GM21825 (cell line): Measurements from ENCODE around the gene TRIM62.
"Not testable (repeated sequence)": the region's sequence is repeated elsewhere in the genome, so short reads cannot be mapped to it uniquely, and the experiment has no call there.

ENCODE experiments used
- ATAC-seq: cut with Tn5 transposase; IDR thresholded peaks from one replicate; pipeline ENCODE4 v1.9.1; 2021; ENCODE audit warnings: mild to moderate bottlenecking, moderate library complexity; ENCODE audit not compliant: unreplicated experiment

TRIM62 gene

DNA sequence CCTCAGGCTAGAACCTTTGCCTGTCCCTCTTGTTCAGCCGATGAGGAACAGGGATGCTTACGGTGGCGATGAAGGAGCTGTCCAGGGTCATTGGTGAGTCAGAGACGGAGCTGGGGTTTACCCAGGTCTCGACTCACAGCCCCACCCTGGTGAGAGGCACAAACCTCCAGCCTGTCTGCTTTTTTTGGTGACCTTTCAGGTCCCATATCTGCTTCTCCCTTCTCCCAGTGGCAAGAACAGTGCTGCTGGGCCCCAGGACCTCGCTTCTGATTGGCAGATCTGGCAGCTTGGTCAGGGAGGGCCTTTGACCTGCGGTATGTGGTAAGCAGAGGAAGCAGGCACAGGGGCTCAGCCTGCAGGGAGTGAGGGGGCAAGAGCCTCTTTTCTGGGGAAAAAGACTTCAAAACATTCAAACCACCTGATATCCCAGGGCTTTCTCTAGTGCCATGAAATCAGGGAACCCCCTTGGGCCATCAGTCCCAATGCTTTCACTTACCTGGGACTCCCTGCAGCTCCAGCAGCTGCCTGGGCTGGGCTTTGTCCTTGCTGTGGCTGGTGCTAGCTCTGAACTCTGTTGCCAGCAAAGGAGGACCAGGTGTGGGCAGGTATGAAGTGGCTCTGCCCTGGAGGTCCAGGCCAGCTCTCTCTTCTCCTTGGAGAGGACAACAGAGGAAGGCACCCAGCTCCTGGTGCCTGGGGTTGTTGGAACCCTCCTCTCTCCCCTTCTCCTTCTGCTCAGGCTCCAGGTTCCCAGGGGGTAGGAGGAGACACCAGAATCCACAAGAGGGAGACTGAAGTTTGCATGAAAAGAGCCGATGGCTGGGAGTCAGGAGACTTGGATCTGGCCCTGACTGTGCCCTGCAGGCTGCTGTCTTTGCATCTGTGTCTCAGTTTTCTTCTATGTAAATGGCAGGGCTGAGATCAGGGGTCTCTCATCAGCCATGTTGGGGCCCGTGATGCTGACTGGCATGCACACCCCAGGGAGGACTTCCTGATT, 41.4 kb downstream of the TRIM62 start:
- no peak for ATAC-seq

DNA sequence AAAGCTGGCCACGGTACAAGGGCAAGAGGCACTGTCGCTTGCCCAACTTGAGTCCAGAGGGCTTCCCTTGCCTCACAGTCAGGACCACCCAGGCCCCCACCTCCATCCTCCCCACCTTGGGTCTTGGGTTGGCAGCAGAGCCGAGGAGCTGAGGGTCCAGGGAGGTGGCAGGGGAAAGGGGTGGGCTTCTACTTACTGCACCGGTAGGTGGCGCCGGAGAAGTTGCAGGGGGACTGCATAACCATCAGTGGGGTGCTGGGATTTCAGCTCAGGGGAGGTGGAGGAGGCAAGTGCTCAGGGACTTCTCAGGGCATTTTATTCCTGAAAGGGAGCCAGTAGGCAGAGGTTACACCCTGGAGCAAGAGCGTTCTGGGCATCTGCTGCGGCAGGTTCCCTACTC, 44.0 kb downstream of the TRIM62 start:
- ATAC-seq: no peak

DNA sequence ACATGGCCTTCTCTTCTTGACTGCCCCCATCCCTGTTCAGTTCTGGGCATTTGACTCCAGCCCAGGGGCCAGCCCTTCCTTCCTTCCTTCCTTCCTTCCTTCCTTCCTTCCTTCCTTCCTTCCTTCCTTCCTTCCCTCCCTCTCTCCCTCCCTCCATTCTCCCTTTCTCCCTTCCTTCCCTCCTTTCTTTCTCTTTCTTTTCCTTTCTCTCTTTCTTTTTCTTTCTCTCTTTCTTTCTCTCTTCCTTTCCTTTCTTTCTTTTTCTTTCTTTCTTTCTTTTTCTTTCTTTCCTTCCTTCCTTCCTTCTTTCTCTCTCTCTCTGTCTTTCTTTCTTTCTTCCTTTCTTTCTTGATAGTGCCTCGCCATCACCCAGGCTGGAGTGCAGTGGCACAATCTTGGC, 45.8 kb downstream of the TRIM62 start:
- not testable (repeated sequence) for ATAC-seq

DNA sequence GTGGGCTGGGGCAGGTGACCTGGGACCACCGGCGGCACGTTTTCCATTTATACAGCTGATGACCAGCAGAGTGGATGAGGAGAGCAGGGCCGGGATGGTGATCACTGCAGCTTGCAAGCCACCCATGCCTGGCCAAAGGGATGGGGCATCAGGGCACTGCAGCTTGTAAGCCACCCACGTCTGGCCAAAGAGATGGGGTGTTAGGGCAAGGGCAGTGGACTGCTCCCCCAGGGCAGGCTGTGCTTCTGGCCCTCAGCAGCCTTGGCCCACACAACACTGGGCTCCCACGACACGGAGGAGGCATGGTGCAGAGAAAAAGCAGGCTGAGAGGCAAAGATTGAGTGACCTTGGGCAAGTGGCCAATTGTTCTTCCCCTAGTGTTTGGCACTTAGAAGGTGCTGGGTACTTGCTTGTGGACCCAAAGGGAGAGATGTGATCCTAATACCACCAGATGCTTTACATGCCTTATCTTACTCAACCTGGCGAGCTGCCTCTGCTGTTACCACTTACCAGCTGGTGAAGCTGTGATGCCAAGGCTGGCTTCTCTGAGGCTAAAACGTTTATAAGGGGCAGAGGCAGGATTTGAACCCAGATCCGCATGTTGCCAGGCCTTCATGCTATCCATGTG, 48.3 kb downstream of the TRIM62 start:
- no peak for ATAC-seq

DNA sequence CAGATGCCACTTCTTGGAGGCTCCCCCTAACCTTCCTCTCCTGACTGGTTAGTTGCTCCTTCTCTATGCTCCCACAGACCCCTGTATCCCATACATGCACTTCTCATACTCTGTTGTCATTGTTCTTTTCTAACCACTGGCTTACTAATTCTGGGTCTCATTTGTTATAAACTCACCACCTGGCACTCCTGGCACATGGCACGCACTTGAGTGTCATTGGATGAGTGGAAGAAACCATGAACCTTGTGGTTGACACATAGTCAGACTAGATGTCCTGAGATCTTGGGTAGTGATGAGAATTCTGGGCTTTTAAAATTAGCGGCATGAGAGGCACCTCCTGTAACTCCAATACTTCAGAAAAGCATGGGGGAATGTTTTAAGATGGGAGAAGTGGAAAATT, 49.3 kb downstream of the TRIM62 start:
- ATAC-seq: no peak

DNA sequence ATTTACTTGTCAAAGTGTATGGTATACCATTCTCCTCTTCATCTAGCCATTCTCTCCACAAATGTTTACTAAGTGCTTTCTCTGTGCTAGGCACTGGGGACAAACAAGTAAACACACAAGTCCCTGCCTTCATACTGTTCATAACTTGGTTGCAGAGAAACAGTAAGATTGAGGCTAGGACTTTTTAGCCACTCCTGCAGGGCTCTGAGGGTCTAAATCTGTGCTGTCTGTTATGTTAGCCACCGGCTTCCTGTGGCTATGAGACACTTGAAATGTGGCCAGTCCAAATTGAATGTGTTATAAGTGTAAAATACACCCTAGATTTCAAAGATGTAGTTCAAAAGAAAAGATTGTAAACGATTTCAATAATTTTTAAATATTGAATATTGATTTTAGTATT, 50.7 kb downstream of the TRIM62 start:
- no peak for ATAC-seq

DNA sequence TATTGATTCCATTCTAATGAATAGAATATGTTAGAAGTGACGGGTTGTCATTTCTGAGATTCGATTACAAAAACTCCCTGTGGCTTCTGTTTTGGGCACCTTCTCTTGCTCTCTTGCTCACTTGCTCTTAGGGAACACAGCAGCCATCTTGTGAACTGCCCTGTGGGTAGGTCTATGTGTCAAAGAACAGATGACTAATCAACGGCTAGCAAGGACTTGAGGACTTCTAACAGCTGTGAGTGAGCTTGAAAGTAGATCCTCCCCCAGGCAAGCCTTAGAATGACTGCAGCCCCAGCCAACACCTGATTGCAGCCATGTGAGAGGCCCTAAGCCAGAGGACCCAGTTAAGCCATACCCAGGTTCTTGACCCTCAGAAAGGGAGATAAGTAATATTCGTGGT, 51.5 kb downstream of the TRIM62 start:
- ATAC-seq: no peak

DNA sequence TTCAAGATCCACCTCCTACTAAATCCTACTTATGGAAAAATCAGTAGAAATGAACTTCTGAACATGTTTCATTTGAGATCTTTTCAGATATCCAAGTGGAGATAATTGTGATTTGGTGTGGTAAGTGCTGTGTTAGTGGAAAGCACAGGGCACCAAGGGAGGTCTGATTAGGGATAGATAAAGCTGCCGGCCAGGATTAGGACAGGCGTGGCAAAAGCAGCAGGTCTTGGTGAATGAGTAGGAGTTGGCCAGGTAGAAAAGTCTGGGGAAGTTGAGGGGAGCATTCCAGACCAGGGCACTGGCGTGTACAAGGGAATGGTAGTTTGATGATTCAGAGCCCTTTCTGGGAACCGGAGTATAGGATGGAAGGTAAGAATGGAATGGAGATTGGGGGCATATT, 53.1 kb downstream of the TRIM62 start:
- ATAC-seq: no peak

DNA sequence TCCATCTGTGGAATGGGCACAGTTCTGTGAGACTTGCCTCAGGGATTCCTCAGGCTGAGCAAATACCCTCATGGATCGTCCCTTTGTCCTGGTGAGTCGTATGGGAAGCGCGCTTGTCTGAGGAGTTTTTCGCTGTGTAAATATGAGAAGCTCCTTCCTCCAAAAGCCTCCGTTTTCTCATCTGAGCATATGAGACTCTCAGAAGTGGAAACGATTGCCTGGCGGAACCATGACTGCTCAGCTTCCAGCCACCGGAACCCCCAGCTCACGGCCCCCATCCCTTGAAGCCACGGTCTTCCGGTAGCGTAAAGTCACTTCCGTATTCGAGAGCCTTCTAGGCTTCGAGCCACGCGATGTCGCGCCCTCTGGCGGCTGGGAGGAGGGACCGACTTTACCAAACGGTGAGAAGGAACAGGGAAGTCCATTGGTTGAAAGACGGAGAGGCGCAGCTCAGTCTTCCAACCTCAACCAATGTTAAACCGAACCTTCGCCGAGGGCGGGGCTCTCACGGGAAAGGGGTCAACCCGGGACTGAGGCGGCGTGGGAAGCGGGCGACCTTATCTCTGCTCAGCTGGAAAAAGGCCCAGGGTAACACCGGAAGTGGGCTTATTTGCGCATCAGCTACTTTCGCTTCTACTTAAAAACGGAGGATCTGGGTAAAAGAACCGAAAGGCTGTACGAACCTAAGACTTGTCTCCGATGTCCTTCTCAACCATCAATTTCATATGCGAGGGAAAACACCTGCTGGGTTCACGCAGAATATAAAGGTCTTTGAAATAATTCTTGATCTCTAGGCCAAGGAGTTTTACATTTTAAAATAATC, 54.6 kb downstream of the TRIM62 start:
- peak; percentile 92 for ATAC-seq

DNA sequence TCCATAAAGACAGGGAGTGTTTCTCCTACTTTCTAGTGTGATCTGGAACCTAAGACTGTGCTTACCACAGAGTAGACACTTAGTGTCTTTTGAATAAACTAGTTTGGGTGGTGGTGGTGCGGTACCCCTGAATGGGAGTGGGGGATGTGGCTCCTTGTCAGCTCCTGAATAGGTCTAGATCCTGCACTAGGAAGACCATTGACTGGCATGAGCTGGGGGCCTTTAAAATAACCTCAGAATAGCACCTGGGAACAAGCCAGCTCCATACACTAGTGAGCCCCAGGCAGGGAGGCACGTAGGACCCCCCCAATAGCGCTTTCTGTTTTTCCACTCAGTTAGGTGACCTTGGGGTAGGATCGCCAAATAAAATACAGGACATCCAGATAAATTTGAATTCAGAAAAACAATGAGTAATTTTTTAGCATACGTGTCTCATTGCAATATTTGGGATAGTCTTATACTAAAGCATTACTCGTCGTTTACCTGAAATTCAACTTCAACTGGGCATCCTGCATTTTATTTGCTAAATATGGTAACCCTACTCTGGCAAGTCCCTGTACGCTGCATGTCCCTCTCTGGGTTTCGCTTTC, 55.3 kb downstream of the TRIM62 start:
- ATAC-seq: no peak

DNA sequence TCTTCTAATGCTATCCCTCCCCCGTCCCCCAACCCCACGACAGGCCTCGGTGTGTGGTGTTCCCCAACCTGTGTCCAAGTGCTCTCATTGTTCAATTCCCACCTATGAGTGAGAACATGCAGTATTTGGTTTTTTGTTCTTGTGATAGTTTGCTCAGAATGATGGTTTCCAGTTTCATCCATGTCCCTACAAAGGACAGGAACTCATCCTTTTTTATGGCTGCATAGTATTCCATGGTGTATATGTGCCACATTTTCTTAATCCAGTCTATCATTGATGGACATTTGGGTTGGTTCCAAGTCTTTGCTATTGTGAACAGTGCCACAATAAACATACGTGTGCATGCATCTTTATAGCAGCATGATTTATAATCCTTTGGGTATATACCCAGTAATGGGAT, 57.2 kb downstream of the TRIM62 start:
- not testable (repeated sequence) for ATAC-seq

DNA sequence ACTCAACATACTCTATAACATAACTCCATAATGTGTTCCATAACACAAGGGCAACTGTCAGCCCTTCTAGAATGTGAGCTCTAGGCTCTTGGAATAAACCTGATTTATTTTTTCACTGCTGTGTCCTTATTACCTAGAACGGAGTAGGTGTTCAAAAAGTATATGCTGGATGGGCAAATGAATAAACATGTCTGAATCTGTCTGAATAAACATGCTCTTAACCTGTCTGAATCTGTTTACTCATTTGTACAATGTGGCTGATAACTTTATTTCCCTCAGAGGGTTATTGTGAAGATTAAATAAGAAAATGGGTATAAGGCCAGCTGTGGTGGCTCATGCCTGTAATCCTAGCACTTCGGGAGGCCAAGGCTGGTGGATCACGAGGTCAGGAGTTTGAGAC, 58.6 kb downstream of the TRIM62 start:
- ATAC-seq: no peak

DNA sequence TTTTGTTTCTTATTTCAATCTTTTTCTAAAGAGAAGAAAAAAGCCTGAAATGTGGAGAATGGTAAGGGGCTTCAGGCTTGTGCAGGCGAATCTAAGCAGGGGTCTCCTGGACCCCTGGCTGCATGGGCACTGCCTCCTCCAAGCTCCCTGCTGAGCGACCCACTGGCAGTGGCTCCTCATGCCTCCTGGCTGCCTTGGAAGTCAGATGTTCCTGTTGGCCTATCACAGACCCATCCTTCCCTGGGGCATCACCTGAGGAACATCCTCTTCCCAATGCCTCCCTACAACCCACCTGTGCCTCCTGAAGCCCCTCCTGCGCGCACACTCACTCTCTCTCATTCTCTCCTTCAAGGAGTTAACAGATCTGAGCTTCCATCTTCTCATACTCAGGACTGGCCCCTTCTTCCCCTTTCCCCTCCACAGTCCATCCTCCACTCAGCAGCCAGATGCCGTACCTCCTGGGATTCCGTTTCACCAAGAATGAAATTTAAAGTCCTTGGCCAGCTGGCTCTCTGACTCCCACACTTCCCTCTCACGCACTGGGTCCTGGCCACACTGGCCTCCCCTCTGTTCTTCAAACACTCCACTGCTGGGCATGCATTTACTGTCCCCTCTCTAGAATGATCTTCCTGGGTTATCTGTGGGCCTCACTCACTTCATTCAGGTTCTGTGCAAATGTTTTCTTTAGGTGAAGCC, 59.2 kb downstream of the TRIM62 start:
- ATAC-seq: no peak

DNA sequence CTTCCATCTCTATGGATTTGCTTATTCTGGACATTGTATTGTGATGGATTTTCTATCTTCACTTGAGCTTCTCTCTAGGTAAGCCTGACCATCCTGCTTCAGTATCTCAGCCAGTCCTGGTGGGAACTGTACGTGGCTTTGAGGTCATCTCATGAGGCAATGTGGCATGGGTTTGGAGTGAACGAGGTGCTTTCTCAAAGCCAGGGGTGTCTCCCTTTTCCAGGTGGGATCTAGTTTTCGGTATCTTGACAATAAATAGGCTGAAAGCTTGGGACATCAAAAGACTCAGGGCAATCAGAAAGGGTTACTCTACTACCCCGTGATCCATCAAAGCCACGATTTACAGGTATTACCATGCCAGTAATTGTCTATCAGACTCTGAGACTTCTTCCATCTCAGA, 60.1 kb downstream of the TRIM62 start:
- ATAC-seq: no peak

DNA sequence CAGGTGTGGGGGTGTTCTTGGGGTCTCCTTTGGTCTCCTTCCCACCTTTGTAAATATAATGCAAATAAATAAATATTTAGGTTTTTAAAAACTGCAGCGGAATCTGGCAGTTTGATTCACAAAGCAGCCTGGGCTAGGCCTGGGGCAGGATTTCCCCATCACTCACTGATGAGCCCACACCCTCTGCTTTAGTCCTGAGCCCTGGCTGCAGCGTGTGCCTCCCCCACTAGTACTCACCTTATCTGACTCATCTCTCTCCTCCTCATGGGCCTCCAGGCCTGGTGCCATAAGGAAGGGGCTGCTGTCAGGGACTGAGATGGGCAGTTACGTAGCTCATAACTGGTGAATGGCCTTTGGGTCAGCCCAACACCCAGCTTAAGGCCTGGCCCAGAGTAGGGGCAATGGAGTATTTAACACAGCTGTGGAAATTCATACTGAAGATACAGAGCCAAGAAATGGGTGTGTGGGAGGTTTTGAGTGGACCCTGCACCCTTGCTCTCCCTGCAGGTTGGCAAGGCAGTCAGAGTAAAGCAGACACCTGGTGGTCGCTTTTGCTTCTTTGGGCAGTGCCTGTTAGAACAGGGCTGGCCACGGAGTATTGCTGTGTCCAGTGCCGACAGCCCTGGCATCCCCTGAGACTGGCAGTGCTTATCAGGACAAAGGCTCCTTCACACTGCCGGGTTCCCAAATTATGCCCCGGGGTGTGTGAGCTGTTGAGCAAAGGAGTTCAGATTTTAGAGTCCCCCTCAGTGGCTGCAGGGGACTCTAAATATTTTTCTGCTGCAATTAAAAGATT, 61.2 kb downstream of the TRIM62 start:
- no peak for ATAC-seq

DNA sequence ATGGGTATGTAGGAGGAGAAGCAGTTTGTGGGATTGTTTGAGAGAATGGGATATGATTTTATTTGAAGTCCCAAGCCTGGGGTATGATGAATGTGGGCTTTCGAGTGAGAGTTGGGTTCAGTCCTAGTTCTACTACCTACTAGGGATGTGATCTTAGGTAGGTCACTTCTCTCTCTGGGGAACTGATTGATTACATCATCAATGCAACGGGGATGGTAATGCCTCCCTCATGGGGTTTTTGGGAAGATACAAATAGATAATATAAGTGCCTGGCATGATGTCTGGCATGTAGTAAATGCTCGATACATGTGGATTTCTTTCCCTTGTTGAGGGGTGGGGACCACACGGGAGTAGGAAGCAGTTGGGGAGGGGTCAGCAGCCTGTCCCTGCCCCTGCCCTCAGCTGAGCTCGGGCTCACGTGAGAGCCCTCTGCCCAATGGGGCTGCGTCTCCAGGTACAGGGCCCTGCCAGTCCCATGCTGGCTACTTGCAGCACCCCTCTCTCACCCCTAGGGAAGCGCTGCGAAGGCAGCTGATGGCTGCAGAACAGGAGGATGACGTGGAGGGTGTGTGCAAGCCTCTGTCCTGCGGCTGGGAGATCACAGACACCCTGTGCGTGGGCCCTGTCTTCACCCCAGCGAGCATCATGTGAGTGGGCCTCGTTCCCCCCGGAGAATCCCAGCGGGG, 62.2 kb downstream of the TRIM62 start:
- no peak for ATAC-seq

DNA sequence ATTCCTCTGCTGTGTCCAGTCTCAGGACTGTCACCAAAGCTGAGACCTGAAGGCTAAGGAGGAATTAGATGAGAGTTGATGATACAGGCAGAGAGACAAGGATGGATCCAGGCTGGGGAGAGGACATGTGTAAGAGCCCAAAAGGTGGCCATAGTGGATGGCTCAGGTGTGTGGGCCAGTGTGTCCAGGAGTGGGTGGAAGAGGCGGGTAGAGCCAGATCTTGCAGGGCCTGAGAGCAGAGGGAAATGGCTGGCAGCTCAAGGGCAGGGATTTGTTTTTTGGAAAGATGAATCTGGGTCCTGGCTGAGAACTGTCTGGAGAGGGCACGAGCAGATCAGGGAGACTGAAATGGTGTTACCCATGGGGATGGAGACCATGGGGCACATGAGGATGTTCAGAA, 62.8 kb downstream of the TRIM62 start:
- no peak for ATAC-seq

DNA sequence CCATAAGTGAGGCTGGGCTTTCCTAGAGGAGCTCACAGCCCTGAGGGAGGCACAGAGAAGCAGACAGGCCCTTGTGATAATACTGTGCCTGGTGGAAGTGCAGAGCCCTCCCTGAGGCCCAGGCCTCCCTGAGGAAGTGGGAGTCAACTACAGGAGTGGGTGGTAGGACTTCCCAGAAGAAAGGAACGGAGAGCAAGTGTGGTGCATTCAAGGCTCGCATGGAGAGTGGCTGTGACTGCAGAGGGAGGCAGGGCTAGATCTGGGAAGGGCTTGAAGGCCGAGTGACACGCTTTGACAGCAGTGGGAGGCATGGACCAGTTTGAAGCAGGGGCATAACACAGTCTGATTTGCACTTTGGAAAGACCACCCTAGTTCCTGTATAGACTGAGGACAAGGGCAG, 63.6 kb downstream of the TRIM62 start:
- no peak for ATAC-seq

DNA sequence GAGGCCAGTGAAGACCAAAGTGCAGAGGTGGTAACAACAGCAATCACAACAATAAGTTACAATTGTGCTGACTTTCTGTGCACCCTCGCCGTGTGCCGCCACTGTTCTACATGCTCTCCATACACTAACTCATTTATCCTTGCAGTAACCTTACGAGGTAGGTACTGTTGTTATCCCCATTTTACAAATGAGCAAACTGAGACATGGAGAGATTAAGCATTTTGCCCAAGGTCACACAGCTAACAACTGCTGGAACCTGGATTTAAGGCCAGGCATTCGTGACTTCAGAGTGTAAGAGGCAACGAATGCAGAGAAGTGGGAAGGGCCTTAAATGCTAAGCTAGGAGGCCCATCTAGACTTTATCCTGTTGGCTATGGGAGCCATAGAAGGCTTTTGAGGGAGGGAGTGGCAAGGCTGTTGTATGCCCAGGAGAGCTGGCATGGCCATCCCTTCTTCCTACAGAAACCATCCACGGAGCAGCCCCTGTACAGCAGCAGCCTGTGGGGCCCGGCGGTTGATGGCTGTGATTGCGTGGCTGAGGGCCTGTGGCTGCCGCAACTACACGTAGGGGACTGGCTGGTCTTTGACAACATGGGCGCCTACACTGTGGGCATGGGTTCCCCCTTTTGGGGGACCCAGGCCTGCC, 64.3 kb downstream of the TRIM62 start:
- ATAC-seq: no peak
